ENCODE data around the gene CPLANE2.

CPLANE2 gene

GRCh38 chr1:16242556-16243214 lies 5.7 kb upstream of the CPLANE2 start:
- H3K27me3 ChIP-seq (ENCODE audit: insufficient read depth, low read length) = no peaks in the 10 kb centered on the region
- no peak overlapping the region for H3K4me3 ChIP-seq (ENCODE audit: low read depth, low read length)
- H3K36me3 ChIP-seq (ENCODE audit: insufficient read depth, low read length) = peaks cover 4% of the 10 kb centered on the region; the same call in 1 of the 2 replicates
- no peaks in the 10 kb centered on the region for H3K79me2 ChIP-seq (ENCODE audit: control insufficient read depth, insufficient read depth, low read length, unreplicated experiment)
- H3K4me1 ChIP-seq (ENCODE audit: control insufficient read depth, insufficient read depth, low read length, unreplicated experiment) = peaks cover 4% of the 10 kb centered on the region
- no peak overlapping the region for H2AFZ ChIP-seq (ENCODE audit: low read length, unreplicated experiment)
- no peak overlapping the region for H3K27ac ChIP-seq (ENCODE audit: low read depth, low read length)

DNA sequence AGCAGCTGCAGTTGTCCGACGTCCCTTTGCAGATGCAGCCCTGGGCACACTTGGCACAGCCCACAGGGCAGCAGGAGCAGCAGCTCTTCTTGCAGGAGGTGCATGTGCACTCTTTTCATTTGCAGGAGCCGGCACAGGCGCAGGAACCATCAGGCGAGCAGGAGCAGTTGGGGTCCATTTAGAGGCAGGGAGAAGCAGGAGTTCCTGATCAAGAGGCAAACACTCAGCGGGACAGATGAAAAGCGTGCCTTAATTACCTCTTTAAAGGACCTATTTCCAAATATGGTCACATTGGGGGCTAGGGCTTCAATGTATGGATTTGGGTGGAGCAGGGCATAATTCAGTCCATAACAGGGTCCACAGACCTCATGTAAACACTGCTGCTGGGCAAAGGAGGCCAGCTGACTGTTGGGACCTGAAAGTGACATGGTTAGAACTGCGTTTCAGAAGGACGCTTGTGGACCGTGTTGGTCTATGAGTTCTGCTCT lies 4.3 kb upstream of the CPLANE2 start:
- peaks cover 14% of the 10 kb centered on the region for H3K4me1 ChIP-seq (ENCODE audit: control insufficient read depth, insufficient read depth, low read length, unreplicated experiment)
- no peak overlapping the region for H3K4me3 ChIP-seq (ENCODE audit: low read depth, low read length)
- H3K36me3 ChIP-seq (ENCODE audit: insufficient read depth, low read length) = no peaks in the 10 kb centered on the region
- H2AFZ ChIP-seq (ENCODE audit: low read length, unreplicated experiment) = no peak overlapping the region
- no peak overlapping the region for H3K27ac ChIP-seq (ENCODE audit: low read depth, low read length)
- H3K27me3 ChIP-seq (ENCODE audit: insufficient read depth, low read length) = no peaks in the 10 kb centered on the region
- no peaks in the 10 kb centered on the region for H3K79me2 ChIP-seq (ENCODE audit: control insufficient read depth, insufficient read depth, low read length, unreplicated experiment)

- Histone ChIP-seq H2AFZ (ENCODE audit: low read length, unreplicated experiment) (no peak overlapping the region), H3K4me1 (ENCODE audit: control insufficient read depth, insufficient read depth, low read length, unreplicated experiment) (peaks cover 17% of the 10 kb centered on the region)
These were observed 3.0 kb upstream of the CPLANE2 start for GRCh38 chr1:16239972-16240491.

GRCh38 chr1:16237343-16237830 lies 404 bp upstream of the CPLANE2 start:
- Histone ChIP-seq H3K36me3 (ENCODE audit: insufficient read depth, low read length) (no peaks in the 10 kb centered on the region), H3K27me3 (ENCODE audit: insufficient read depth, low read length) (no peaks in the 10 kb centered on the region), H2AFZ (ENCODE audit: low read length, unreplicated experiment) (peak overlapping the region; percentile 92), H3K4me3 (ENCODE audit: low read depth, low read length) (peak overlapping the region; percentile 86), H3K4me1 (ENCODE audit: control insufficient read depth, insufficient read depth, low read length, unreplicated experiment) (peaks cover 17% of the 10 kb centered on the region), H3K79me2 (ENCODE audit: control insufficient read depth, insufficient read depth, low read length, unreplicated experiment) (no peaks in the 10 kb centered on the region), H3K27ac (ENCODE audit: low read depth, low read length) (peak overlapping the region; percentile 89)

More at GRCh38 chr1:16239972-16240491, 3.0 kb upstream of the CPLANE2 start:
- Histone ChIP-seq H3K4me3 (ENCODE audit: low read depth, low read length) (no peak overlapping the region), H3K27ac (ENCODE audit: low read depth, low read length) (no peak overlapping the region), H3K27me3 (ENCODE audit: insufficient read depth, low read length) (no peaks in the 10 kb centered on the region), H3K36me3 (ENCODE audit: insufficient read depth, low read length) (no peaks in the 10 kb centered on the region), H3K79me2 (ENCODE audit: control insufficient read depth, insufficient read depth, low read length, unreplicated experiment) (no peaks in the 10 kb centered on the region)

DNA sequence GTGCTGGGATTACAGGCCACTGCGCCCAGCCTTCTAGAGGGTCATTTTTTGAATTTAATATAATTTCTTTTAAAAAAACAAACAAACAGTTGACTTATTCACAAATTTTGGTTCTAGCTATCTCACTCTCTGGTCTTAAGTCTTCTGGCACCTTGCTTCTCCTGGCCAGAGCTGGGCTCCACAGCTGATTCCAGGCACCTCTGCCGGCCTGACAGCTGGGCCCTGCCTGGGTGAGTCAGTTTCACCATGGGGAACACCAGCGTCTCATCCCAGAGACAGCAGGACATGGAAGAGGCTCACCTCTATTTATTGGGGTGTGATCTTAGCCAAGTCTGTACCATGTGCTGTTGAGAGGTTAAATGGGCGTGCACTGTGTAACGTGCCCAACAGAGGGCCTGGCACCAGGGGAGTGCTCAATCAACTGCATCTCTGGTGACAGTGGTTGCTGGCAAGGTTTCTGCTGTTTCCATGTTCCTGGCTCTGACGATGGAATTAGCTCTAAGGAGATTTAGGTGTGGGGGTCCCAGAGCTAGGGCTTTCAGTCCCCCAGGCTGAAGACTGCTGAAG lies 956 bp downstream of the CPLANE2 start:
- Histone ChIP-seq H3K79me2 (ENCODE audit: control insufficient read depth, insufficient read depth, low read length, unreplicated experiment) (no peaks in the 10 kb centered on the region), H2AFZ (ENCODE audit: low read length, unreplicated experiment) (no peak overlapping the region), H3K27me3 (ENCODE audit: insufficient read depth, low read length) (no peaks in the 10 kb centered on the region), H3K4me1 (ENCODE audit: control insufficient read depth, insufficient read depth, low read length, unreplicated experiment) (peaks cover 17% of the 10 kb centered on the region), H3K36me3 (ENCODE audit: insufficient read depth, low read length) (no peaks in the 10 kb centered on the region), H3K27ac (ENCODE audit: low read depth, low read length) (no peak overlapping the region), H3K4me3 (ENCODE audit: low read depth, low read length) (peak overlapping the region; percentile 86)

GRCh38 chr1:16235347-16235746 lies 1.6 kb downstream of the CPLANE2 start:
- Histone ChIP-seq H3K4me3 (ENCODE audit: low read depth, low read length) (no peak overlapping the region), H3K36me3 (ENCODE audit: insufficient read depth, low read length) (no peaks in the 10 kb centered on the region), H3K27ac (ENCODE audit: low read depth, low read length) (no peak overlapping the region), H3K79me2 (ENCODE audit: control insufficient read depth, insufficient read depth, low read length, unreplicated experiment) (no peaks in the 10 kb centered on the region), H3K27me3 (ENCODE audit: insufficient read depth, low read length) (no peaks in the 10 kb centered on the region), H3K4me1 (ENCODE audit: control insufficient read depth, insufficient read depth, low read length, unreplicated experiment) (peaks cover 17% of the 10 kb centered on the region), H2AFZ (ENCODE audit: low read length, unreplicated experiment) (no peak overlapping the region)

- no peak overlapping the region for H3K27ac ChIP-seq (ENCODE audit: low read depth, low read length)
- peaks cover 17% of the 10 kb centered on the region for H3K4me1 ChIP-seq (ENCODE audit: control insufficient read depth, insufficient read depth, low read length, unreplicated experiment)
- no peaks in the 10 kb centered on the region for H3K79me2 ChIP-seq (ENCODE audit: control insufficient read depth, insufficient read depth, low read length, unreplicated experiment)
- no peaks in the 10 kb centered on the region for H3K27me3 ChIP-seq (ENCODE audit: insufficient read depth, low read length)
- no peak overlapping the region for H2AFZ ChIP-seq (ENCODE audit: low read length, unreplicated experiment)
- no peak overlapping the region for H3K4me3 ChIP-seq (ENCODE audit: low read depth, low read length)
- H3K36me3 ChIP-seq (ENCODE audit: insufficient read depth, low read length) = no peaks in the 10 kb centered on the region
These were observed 3.6 kb downstream of the CPLANE2 start for GRCh38 chr1:16233431-16233830.

GRCh38 chr1:16232316-16232710 lies 4.7 kb downstream of the CPLANE2 start:
- H2AFZ ChIP-seq (ENCODE audit: low read length, unreplicated experiment) = no peak overlapping the region
- no peak overlapping the region for H3K4me3 ChIP-seq (ENCODE audit: low read depth, low read length)
- H3K27me3 ChIP-seq (ENCODE audit: insufficient read depth, low read length) = peaks cover 8% of the 10 kb centered on the region
- H3K79me2 ChIP-seq (ENCODE audit: control insufficient read depth, insufficient read depth, low read length, unreplicated experiment) = no peaks in the 10 kb centered on the region
- H3K36me3 ChIP-seq (ENCODE audit: insufficient read depth, low read length) = no peaks in the 10 kb centered on the region
- no peak overlapping the region for H3K27ac ChIP-seq (ENCODE audit: low read depth, low read length)
- peaks cover 9% of the 10 kb centered on the region for H3K4me1 ChIP-seq (ENCODE audit: control insufficient read depth, insufficient read depth, low read length, unreplicated experiment)

GRCh38 chr1:16231331-16232315 lies 5.4 kb downstream of the CPLANE2 start:
- peaks cover 7% of the 10 kb centered on the region for H3K4me1 ChIP-seq (ENCODE audit: control insufficient read depth, insufficient read depth, low read length, unreplicated experiment)
- no peak overlapping the region for H2AFZ ChIP-seq (ENCODE audit: low read length, unreplicated experiment)
- H3K27ac ChIP-seq (ENCODE audit: low read depth, low read length) = no peak overlapping the region
- peaks cover 14% of the 10 kb centered on the region for H3K27me3 ChIP-seq (ENCODE audit: insufficient read depth, low read length)
- no peaks in the 10 kb centered on the region for H3K36me3 ChIP-seq (ENCODE audit: insufficient read depth, low read length)
- no peaks in the 10 kb centered on the region for H3K79me2 ChIP-seq (ENCODE audit: control insufficient read depth, insufficient read depth, low read length, unreplicated experiment)
- no peak overlapping the region for H3K4me3 ChIP-seq (ENCODE audit: low read depth, low read length)

GRCh38 chr1:16230744-16231143 lies 6.2 kb downstream of the CPLANE2 start:
- Histone ChIP-seq H2AFZ (ENCODE audit: low read length, unreplicated experiment) (no peak overlapping the region), H3K79me2 (ENCODE audit: control insufficient read depth, insufficient read depth, low read length, unreplicated experiment) (no peaks in the 10 kb centered on the region), H3K36me3 (ENCODE audit: insufficient read depth, low read length) (no peaks in the 10 kb centered on the region), H3K27me3 (ENCODE audit: insufficient read depth, low read length) (peaks cover 22% of the 10 kb centered on the region), H3K27ac (ENCODE audit: low read depth, low read length) (no peak overlapping the region), H3K4me1 (ENCODE audit: control insufficient read depth, insufficient read depth, low read length, unreplicated experiment) (no peaks in the 10 kb centered on the region), H3K4me3 (ENCODE audit: low read depth, low read length) (no peak overlapping the region)

All from ACC112 (cell line).